ENCODE measurements around the gene CLCA1. TPM values are rescaled to one million over a fixed set of nuclear protein-coding genes. Genes with fewer than 3 reads are reported as not detected.

CLCA1 gene
- polyA plus RNA-seq, 2 of the 4 experiments (the other 2 are of a cell fraction) = not detected

GRCh38 chr1:86502721-86503405 is 34.1 kb downstream of the CLCA1 start:
- no peak for FAIRE-seq
- H3K4me3 ChIP-seq = no peak overlapping the region

GRCh38 chr1:86503406-86504136 is 34.8 kb downstream of the CLCA1 start:
- Histone ChIP-seq H3K9me3 (no peaks in the 10 kb centered on the region), H3K27ac (no peak overlapping the region), H3K4me1 (no peaks in the 10 kb centered on the region), H3K4me2 (no peak overlapping the region), H3K4me3 (no peak overlapping the region)
- POLR2A ChIA-PET = no interaction called here
- CTCF ChIA-PET = interaction anchor here (1.6 to 2.4 kb wide), 3 partner anchors 30 to 124 kb away, joined by 3 to 15 read pairs (median 7); no protein-coding TSS in a partner anchor
- 80% methylated on average over 11 of the region's 18 CpGs for WGBS (ENCODE audit: missing lambda C conversion rate)
- ATAC-seq = no peak
- FAIRE-seq = no peak
- no peak for DNase-seq (ENCODE audit: low read depth in 1 of 2, low spot score in 1 of 2)
- TF ChIP-seq HOXB5 (CRISPR knock-in tag; IDR thresholded peaks at IDR 0.05) = no peak
- TF ChIP-seq RNF2 (IDR thresholded peaks at IDR 0.05; ENCODE audit: borderline replicate concordance, low read depth) = no peak
- TF ChIP-seq KDM5A (IDR thresholded peaks at IDR 0.05) = no peak
- TF ChIP-seq POLR2AphosphoS2 (conservative IDR thresholded peaks at IDR 0.05; ENCODE audit: low read length) = no peak
- no peak for TF ChIP-seq HEYL (CRISPR knock-in tag; IDR thresholded peaks at IDR 0.05)
- TF ChIP-seq MAZ (IDR thresholded peaks at IDR 0.05; ENCODE audit: borderline replicate concordance, low read depth, low read length) = no peak
- TF ChIP-seq RCOR1 (IDR thresholded peaks at IDR 0.05; ENCODE audit: low read depth, low read length) = no peak
- no peak for TF ChIP-seq ZNF302 (CRISPR knock-in tag; IDR thresholded peaks at IDR 0.05)
- TF ChIP-seq PHF8 (IDR thresholded peaks at IDR 0.05; ENCODE audit: borderline replicate concordance, low read depth) = no peak
- no peak for TF ChIP-seq CHD2 (IDR thresholded peaks at IDR 0.05; ENCODE audit: low read length, partially characterized antibody)
- TF ChIP-seq BHLHE40 (IDR thresholded peaks at IDR 0.05; ENCODE audit: low read depth, low read length) = no peak
- TF ChIP-seq USF2 (IDR thresholded peaks at IDR 0.05) = no peak
- no peak for TF ChIP-seq KDM1A (IDR thresholded peaks at IDR 0.05; ENCODE audit: low read depth)

More at GRCh38 chr1:86502721-86503405, 34.1 kb downstream of the CLCA1 start:
- Histone ChIP-seq H3K4me2 (peak overlapping the region; percentile 57), H3K4me1 (no peaks in the 10 kb centered on the region), H3K27ac (no peak overlapping the region), H3K9me3 (no peaks in the 10 kb centered on the region)
- ChIA-PET POLR2A (no interaction called here), CTCF (interaction anchor here (0.7 to 2.4 kb wide), 9 partner anchors 13 to 580 kb away, joined by 3 to 15 read pairs (median 4); no protein-coding TSS in a partner anchor)
- DNase-seq (ENCODE audit: low read depth in 1 of 2, low spot score in 1 of 2) (no peak), ATAC-seq (no peak)
- no peak for TF ChIP-seq RCOR1 (IDR thresholded peaks at IDR 0.05; ENCODE audit: low read depth, low read length)
- no peak for TF ChIP-seq CTCF (IDR thresholded peaks at IDR 0.05)
- TF ChIP-seq NFE2L2 (conservative IDR thresholded peaks at IDR 0.05; ENCODE audit: low read length) = no peak
- no peak for TF ChIP-seq HOXB13 (CRISPR knock-in tag; IDR thresholded peaks at IDR 0.05; ENCODE audit: low read depth)
- no peak for TF ChIP-seq HEYL (CRISPR knock-in tag; IDR thresholded peaks at IDR 0.05)
- TF ChIP-seq, protein P1, sequence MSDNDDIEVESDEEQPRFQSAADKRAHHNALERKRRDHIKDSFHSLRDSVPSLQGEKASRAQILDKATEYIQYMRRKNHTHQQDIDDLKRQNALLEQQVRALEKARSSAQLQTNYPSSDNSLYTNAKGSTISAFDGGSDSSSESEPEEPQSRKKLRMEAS (IDR thresholded peaks at IDR 0.05) = no peak
- TF ChIP-seq BCL3 (IDR thresholded peaks at IDR 0.05) = no peak
- TF ChIP-seq PHF8 (IDR thresholded peaks at IDR 0.05; ENCODE audit: borderline replicate concordance, low read depth) = no peak
- TF ChIP-seq HOXB5 (CRISPR knock-in tag; IDR thresholded peaks at IDR 0.05) = no peak
- no peak for TF ChIP-seq MYC (IDR thresholded peaks at IDR 0.05; ENCODE audit: borderline replicate concordance, low read length)
- no peak for TF ChIP-seq GATA3 (IDR thresholded peaks at IDR 0.05; ENCODE audit: borderline replicate concordance)
- TF ChIP-seq HDAC2 (IDR thresholded peaks at IDR 0.05) = no peak
- no peak for TF ChIP-seq CBX8 (IDR thresholded peaks at IDR 0.05)
- no peak for TF ChIP-seq TFCP2L1 (CRISPR knock-in tag; IDR thresholded peaks at IDR 0.05)
- no peak for TF ChIP-seq SMC3 (IDR thresholded peaks at IDR 0.05)
- no peak for TF ChIP-seq USF2 (IDR thresholded peaks at IDR 0.05)
- no peak for TF ChIP-seq MAZ (IDR thresholded peaks at IDR 0.05; ENCODE audit: borderline replicate concordance, low read depth, low read length)
- TF ChIP-seq EHMT2 (IDR thresholded peaks at IDR 0.05; ENCODE audit: low read depth) = no peak
- 71% methylated on average over 18 of the region's 18 CpGs for WGBS (ENCODE audit: missing lambda C conversion rate)

All from A549 (cell line).